Upper lobe of left lung (tissue), 6 donors: ENCODE measurements around the gene GPATCH4. TPM values are rescaled to one million over a fixed set of nuclear protein-coding genes. Genes with fewer than 3 reads are reported as not detected.
"Not testable (repeated sequence)": the region's sequence is repeated elsewhere in the genome, so short reads cannot be mapped to it uniquely, and the experiment has no call there.

Source experiments
- ATAC-seq, 2 donors: fragments of 200-7000 bp; cut with Tn5 transposase; one replicate each; pipeline ENCODE4 v1.9.1; 2022; ENCODE audit warnings: mild to moderate bottlenecking in 2 of 2, moderate library complexity in 2 of 2; ENCODE audit not compliant: low FRiP score in 2 of 2
- DNase-seq, 2 donors: peaks; one replicate each; pipeline ENCODE4 v3.0.0-alpha.2; 2019 to 2020
- H3K27ac ChIP-seq, 4 donors: fragments of 200-600 bp; sonication (generic); one replicate each; pipeline ENCODE4 v1.5.1; 2016 to 2019
- H3K27me3 ChIP-seq, 4 donors: fragments of 200-600 bp; sonication (generic); one replicate each; pipeline ENCODE4 v1.5.1; 2017 to 2019
- H3K36me3 ChIP-seq, 4 donors: fragments of 200-600 bp; sonication (generic); one replicate each; pipeline ENCODE4 v1.5.1; 2016 to 2019
- H3K4me1 ChIP-seq, 4 donors: fragments of 200-600 bp; sonication (generic); one replicate each; pipeline ENCODE4 v1.5.1; 2018 to 2019
- H3K4me3 ChIP-seq, 4 donors: fragments of 200-600 bp; sonication (generic); one replicate each; pipeline ENCODE4 v1.5.1; 2017 to 2019; ENCODE audit warnings: mild to moderate bottlenecking in 2 of 4, moderate library complexity in 1 of 4
- H3K9me3 ChIP-seq, 4 donors: fragments of 200-600 bp; sonication (generic); one replicate each; pipeline ENCODE4 v1.5.1; 2018 to 2019
- EP300 ChIP-seq, 4 donors: sonication (generic); formaldehyde crosslinking; IDR thresholded peaks; one replicate each; pipeline ENCODE4 v1.5.1; 2017; ENCODE audit warnings: antibody characterized with exemption in 4 of 4, control low read depth in 2 of 4
- POLR2A ChIP-seq, 4 donors: fragments of 450-650 bp; IDR thresholded peaks; one replicate each; pipeline ENCODE4 v1.5.1; 2016 to 2017; ENCODE audit warnings: antibody characterized with exemption in 4 of 4, mild to moderate bottlenecking in 2 of 4
- POLR2AphosphoS5 ChIP-seq, 2 donors: sonication (generic); formaldehyde crosslinking; IDR thresholded peaks; one replicate each; pipeline ENCODE4 v1.5.1; 2017; ENCODE audit warnings: antibody characterized with exemption in 2 of 2
- WGBS, 2 donors: methylation state at CpG; one replicate each; pipeline ENCODE4 v1.1.5; 2017 to 2018; 5-methylcytosine and 5-hydroxymethylcytosine counted together
- total RNA-seq, 6 donors: library from RNA; depleted of rRNA in 4 of 6; stranded (reverse); fragments of >200 nt in 4 of 6; gene quantifications; one replicate each; pipeline versions ENCODE4 v1.1.0 to v1.2.1, GENCODE V29; 2016 to 2021
- TF ChIP-seq, protein P1 (sequence below), 6 experiments: fragments of 450-650 bp in 4 of 6; fragments of 200-600 bp in 2 of 6; sonication (generic) in 2 of 6; IDR thresholded peaks; one replicate each; pipeline ENCODE4 v1.5.1; 2016 to 2019; ENCODE audit warnings: antibody characterized with exemption in 6 of 6
- donor health status: DM: no; HTN: no; CAD: no; lungs with moderate emphysema.
- donor health status: DM: no; HTN: yes; CAD: no; lungs with severe emphysema.

Gene GPATCH4
- total RNA-seq, 6 donors from 2014 or later = 5.7 to 26.2 (median 19.4) TPM

DNA sequence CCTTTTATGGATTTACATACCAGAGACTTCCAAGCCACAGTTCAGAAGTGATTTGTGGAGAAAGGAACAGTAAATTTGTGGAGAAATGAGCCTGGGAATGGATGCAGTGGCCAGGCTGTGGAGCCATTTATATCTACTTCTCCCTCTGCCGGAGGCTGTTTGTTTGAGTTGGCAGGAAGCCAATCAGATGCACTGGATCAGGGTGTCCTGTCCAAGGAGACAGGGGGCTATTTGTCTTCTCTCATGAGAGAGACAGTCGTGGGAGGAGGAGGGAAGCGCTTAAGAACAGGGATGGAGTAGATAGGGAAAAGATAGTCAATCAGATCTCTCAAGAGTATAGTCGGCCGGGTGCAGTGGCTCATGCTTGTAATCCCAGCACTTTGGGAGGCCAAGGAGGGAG, 15.2 kb upstream of the GPATCH4 start:
- H3K9me3 ChIP-seq = no peaks in the 10 kb centered on the region
- TF ChIP-seq, protein P1, sequence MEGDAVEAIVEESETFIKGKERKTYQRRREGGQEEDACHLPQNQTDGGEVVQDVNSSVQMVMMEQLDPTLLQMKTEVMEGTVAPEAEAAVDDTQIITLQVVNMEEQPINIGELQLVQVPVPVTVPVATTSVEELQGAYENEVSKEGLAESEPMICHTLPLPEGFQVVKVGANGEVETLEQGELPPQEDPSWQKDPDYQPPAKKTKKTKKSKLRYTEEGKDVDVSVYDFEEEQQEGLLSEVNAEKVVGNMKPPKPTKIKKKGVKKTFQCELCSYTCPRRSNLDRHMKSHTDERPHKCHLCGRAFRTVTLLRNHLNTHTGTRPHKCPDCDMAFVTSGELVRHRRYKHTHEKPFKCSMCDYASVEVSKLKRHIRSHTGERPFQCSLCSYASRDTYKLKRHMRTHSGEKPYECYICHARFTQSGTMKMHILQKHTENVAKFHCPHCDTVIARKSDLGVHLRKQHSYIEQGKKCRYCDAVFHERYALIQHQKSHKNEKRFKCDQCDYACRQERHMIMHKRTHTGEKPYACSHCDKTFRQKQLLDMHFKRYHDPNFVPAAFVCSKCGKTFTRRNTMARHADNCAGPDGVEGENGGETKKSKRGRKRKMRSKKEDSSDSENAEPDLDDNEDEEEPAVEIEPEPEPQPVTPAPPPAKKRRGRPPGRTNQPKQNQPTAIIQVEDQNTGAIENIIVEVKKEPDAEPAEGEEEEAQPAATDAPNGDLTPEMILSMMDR (IDR thresholded peaks at IDR 0.05) = no peak
- TF ChIP-seq POLR2A (IDR thresholded peaks at IDR 0.05) (no peak), POLR2AphosphoS5 (IDR thresholded peaks at IDR 0.05) (peak; percentile 35 to 43), EP300 (IDR thresholded peaks at IDR 0.05) (peak in 2 of 4 donors; percentile 69 to 84)
- H3K27me3 ChIP-seq = peaks cover 0 to 2% (median 0%) of the 10 kb centered on the region in 4 donors
- no peak for ATAC-seq
- no peak for DNase-seq
- WGBS, 2 donors = 10 to 18% methylated on average over 5 of the region's 5 CpGs
- peak overlapping the region in 1 of 4 donors; percentile 5 for H3K4me3 ChIP-seq
- no peaks in the 10 kb centered on the region for H3K36me3 ChIP-seq
- H3K27ac ChIP-seq = peak overlapping the region; percentile 5 to 49 (median 42)
- peaks cover 5 to 12% (median 9%) of the 10 kb centered on the region in 4 donors for H3K4me1 ChIP-seq

DNA sequence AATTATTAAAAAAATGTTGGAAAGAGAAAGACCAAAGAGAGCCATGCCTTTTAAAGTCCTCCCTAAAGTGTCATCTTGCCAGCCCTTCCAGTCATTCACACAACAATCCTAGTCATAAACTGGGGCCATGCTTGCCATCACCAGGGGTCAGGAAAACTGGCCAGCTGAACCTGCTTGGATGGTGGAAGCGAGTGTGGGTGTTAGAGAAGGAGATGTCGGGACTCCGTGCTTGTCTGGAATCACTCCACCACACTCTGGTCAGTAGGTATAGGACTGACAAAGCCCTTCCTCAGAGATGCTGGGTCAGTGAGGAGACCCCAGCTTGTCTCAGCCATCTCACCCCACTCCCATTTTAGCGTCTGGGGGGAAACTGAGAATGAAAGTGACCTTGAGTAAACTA, 14.7 kb upstream of the GPATCH4 start:
- no peak for ATAC-seq
- H3K36me3 ChIP-seq = no peaks in the 10 kb centered on the region
- peaks cover 0 to 2% (median 0%) of the 10 kb centered on the region in 4 donors for H3K27me3 ChIP-seq
- peaks cover 5 to 12% (median 9%) of the 10 kb centered on the region in 4 donors for H3K4me1 ChIP-seq
- no peak for DNase-seq
- no peaks in the 10 kb centered on the region for H3K9me3 ChIP-seq
- TF ChIP-seq POLR2AphosphoS5 (IDR thresholded peaks at IDR 0.05) (no peak), EP300 (IDR thresholded peaks at IDR 0.05) (no peak), POLR2A (IDR thresholded peaks at IDR 0.05) (no peak)
- TF ChIP-seq, protein P1 (IDR thresholded peaks at IDR 0.05) = no peak
- 16 to 40% methylated on average over 4 of the region's 4 CpGs for WGBS, 2 donors
- peak overlapping the region; percentile 5 to 49 (median 42) for H3K27ac ChIP-seq
- H3K4me3 ChIP-seq = peak overlapping the region in 1 of 4 donors; percentile 5

DNA sequence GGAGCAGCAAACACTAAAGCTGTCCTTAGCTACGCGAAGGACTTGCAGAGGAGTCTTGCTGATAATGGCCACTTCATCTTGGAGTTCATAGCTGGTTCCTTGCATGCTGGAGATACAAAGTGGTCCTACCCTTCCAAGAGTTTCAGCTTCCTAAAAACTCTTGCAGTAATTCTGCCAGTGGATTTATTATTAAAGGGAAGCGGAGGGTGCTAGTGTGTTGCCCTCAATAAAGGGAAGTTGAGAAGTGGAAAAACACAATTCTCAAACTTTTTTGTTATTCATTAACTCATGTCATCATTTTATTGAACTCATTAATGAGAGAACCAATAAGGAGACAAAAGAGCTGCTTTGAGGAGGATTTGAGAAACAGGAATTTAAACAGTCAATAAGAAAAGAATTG, 11.4 kb upstream of the GPATCH4 start:
- WGBS, 2 donors = 34 to 47% methylated on average over 3 of the region's 3 CpGs
- Histone ChIP-seq H3K36me3 (no peaks in the 10 kb centered on the region), H3K9me3 (no peaks in the 10 kb centered on the region), H3K4me1 (peaks cover 5 to 12% (median 12%) of the 10 kb centered on the region in 4 donors), H3K27me3 (no peaks in the 10 kb centered on the region), H3K4me3 (no peak overlapping the region), H3K27ac (no peak overlapping the region)
- DNase-seq = no peak
- no peak for ATAC-seq
- no peak for TF ChIP-seq POLR2AphosphoS5 (IDR thresholded peaks at IDR 0.05)
- TF ChIP-seq, protein P1 (IDR thresholded peaks at IDR 0.05) = no peak
- TF ChIP-seq EP300 (IDR thresholded peaks at IDR 0.05) = no peak
- no peak for TF ChIP-seq POLR2A (IDR thresholded peaks at IDR 0.05)

DNA sequence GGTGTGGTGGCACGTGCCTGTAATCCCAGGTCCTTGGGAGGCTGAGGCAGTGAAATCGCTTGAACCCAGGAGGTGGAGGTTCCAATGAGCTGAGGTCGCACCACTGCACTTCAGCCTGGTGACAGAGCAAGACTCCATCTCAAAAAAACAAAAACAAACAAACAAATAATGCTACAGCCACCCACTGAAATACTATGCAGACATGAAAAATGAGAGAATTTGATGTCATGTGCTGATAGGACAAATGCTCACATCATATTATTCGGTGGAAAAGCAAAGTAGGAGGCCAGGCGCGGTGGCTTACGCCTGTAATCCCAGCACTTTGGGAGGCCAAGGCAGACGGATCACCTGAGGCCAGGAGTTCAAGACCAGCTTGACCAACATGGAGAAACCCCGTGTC, 8.8 kb upstream of the GPATCH4 start:
- WGBS, 2 donors = 93 to 94% methylated on average over 9 of the region's 9 CpGs
- not testable (repeated sequence) for H3K4me3 ChIP-seq, ATAC-seq, H3K27ac ChIP-seq, H3K36me3 ChIP-seq, H3K9me3 ChIP-seq, H3K4me1 ChIP-seq, H3K27me3 ChIP-seq, DNase-seq

DNA sequence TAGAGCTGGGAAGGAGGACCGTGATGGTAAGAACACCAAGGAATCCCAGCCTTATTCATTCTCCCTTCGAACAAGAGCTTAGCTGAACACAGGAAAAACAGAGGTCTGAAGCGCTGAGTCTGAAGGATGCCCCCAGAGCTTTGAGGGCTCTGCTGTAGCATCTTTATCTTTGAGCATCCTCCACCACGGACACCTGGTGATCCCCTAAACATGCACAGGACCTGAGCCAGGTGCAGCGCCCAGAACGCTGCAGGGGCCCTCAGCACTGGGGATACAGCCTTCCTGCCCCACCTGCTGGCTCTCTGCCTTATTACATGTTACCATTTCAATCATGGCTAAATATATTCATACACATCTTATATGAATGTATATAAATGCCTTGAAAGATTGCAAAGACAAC, 7.7 kb upstream of the GPATCH4 start:
- no peak for DNase-seq
- Histone ChIP-seq H3K4me1 (peaks cover 0 to 5% (median 0%) of the 10 kb centered on the region in 4 donors), H3K4me3 (no peak overlapping the region), H3K27me3 (no peaks in the 10 kb centered on the region), H3K36me3 (no peaks in the 10 kb centered on the region), H3K9me3 (no peaks in the 10 kb centered on the region), H3K27ac (no peak overlapping the region)
- ATAC-seq = peak in 1 of 2 donors; percentile 44
- TF ChIP-seq, protein P1 (IDR thresholded peaks at IDR 0.05) = peak in 4 of 6 experiments; percentile 18 to 42 (median 38)
- no peak for TF ChIP-seq EP300 (IDR thresholded peaks at IDR 0.05)
- TF ChIP-seq POLR2A (IDR thresholded peaks at IDR 0.05) = no peak
- WGBS, 2 donors = 37 to 42% methylated on average over 6 of the region's 6 CpGs
